ENCODE results near the gene ZNF253. TPM values are rescaled to one million over a fixed set of nuclear protein-coding genes. Genes with fewer than 3 reads are reported as not detected.

The ZNF253 gene
- total RNA-seq: 12.7 TPM

GRCh38 chr19:19865750-19866610, at the start of gene ZNF253:
Gene ZNF253, plus strand, starts transcription at chr19:19865882. Its CDS starts 115 bp downstream, at chr19:19865997.

GRCh38 chr19:19821366-19821951, 44.2 kb upstream of the ZNF253 start, which contains the start of gene ZNF506:
Gene ZNF506, minus strand, starts transcription at chr19:19821750. Its CDS starts 147 bp downstream, at chr19:19821603.

GRCh38 chr19:19900729-19901444, 35.2 kb downstream of the ZNF253 start, which contains the start of gene ZNF93:
Gene ZNF93, plus strand, starts transcription at chr19:19900946. Its CDS starts 143 bp downstream, at chr19:19901089.

Other genes starting within 250 kb of the ZNF253 start
- 5.3 TPM for gene PBX4, start 247.2 kb upstream of the ZNF253 start, total RNA-seq
- 16.2 TPM for gene LPAR2, start 237.7 kb upstream of the ZNF253 start, total RNA-seq
- 12.0 TPM for gene GMIP, start 222.2 kb upstream of the ZNF253 start, total RNA-seq
- gene ATP13A1, start 202.2 kb upstream of the ZNF253 start, total RNA-seq: 47.4 TPM
- 9.5 TPM for gene ZNF101, start 197.0 kb upstream of the ZNF253 start, total RNA-seq
- gene ZNF14, start 132.8 kb upstream of the ZNF253 start, total RNA-seq: 14.6 TPM
- gene ZNF506, start 44.1 kb upstream of the ZNF253 start, total RNA-seq: 59.4 TPM
- 21.4 TPM for gene ZNF93, start 35.1 kb downstream of the ZNF253 start, total RNA-seq
- 11.8 TPM for gene ZNF682, start 173.6 kb downstream of the ZNF253 start, total RNA-seq
- gene ZNF90, start 212.1 kb downstream of the ZNF253 start, total RNA-seq: 12.1 TPM